Neural progenitor cell (in vitro differentiated cells): ENCODE results near the gene FAM9A.

Source experiments
- EZH2 ChIP-seq: fragments of 200-600 bp; sonication (generic); IDR thresholded peaks from 2 replicates; pipeline ENCODE4 v1.6.1; 2017; ENCODE audit warnings: antibody characterized with exemption, mild to moderate bottlenecking, moderate library complexity
- TF ChIP-seq, protein P1 (sequence below): fragments of 200-600 bp; sonication (generic); IDR thresholded peaks from 2 replicates; pipeline ENCODE4 v1.5.1; 2017; ENCODE audit warnings: antibody characterized with exemption, mild to moderate bottlenecking

DNA sequence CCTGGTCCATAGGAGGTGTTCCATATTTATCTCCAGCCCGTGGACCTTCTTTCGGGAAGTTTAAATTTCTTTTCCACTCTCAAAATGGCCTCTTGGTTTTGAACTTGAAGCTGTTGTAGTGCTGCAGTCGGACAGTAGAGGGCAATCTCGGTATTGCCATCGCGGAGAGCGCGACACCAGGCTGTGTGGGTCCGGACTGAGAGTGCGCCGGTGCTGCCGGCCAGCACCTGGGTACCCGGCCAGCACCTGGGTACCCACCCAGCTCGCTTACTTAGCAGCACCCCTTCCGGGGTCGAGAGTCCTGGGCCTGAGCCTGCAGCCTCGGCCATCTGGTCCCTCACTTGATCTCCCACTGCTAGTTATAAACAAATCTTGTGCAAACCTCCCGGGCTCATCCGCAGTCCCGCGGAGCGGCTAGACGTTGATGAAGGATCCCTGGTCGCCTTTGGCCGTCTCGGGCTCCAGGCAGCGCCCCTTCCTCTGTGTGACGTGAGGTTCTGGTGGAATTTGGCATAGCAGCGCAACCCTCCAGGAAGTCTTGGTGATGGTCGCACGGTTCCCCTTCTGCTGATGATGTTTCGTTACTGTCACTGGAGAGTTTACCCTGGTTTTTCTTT is 18.0 kb downstream of the FAM9A start:
- TF ChIP-seq, protein P1, sequence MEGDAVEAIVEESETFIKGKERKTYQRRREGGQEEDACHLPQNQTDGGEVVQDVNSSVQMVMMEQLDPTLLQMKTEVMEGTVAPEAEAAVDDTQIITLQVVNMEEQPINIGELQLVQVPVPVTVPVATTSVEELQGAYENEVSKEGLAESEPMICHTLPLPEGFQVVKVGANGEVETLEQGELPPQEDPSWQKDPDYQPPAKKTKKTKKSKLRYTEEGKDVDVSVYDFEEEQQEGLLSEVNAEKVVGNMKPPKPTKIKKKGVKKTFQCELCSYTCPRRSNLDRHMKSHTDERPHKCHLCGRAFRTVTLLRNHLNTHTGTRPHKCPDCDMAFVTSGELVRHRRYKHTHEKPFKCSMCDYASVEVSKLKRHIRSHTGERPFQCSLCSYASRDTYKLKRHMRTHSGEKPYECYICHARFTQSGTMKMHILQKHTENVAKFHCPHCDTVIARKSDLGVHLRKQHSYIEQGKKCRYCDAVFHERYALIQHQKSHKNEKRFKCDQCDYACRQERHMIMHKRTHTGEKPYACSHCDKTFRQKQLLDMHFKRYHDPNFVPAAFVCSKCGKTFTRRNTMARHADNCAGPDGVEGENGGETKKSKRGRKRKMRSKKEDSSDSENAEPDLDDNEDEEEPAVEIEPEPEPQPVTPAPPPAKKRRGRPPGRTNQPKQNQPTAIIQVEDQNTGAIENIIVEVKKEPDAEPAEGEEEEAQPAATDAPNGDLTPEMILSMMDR = peak; percentile 46
- no peak for TF ChIP-seq EZH2
